Measurements from ENCODE around the gene DSN1. TPM values are rescaled to one million over a fixed set of nuclear protein-coding genes. Genes with fewer than 3 reads are reported as not detected.

The DSN1 gene
- total RNA-seq, 1 donor from 2014 or later, result 7.2 TPM

DNA sequence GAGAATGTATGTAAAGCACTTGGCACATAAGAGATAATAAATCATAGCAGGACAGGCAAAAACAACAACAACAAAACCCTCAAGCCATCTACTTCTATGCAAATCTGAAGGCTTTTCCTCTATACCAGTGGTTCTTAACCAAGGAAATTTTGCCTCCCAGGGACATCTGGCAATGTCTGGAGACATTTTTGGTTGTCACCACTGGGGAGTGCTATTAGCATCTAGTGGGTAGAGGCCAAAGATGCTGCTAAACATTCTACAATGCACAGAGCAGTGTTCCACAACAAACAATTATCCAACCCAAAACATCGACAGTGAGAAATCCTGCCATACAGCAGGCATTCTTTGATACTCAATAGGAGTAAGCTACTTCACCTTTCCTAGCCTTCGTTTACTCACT is 55.9 kb downstream of the DSN1 start:
- ATAC-seq (no peak), DNase-seq (ENCODE audit: low spot score) (no peak)
- intact Hi-C loops (cut with DNase I), result no loop called here

DNA sequence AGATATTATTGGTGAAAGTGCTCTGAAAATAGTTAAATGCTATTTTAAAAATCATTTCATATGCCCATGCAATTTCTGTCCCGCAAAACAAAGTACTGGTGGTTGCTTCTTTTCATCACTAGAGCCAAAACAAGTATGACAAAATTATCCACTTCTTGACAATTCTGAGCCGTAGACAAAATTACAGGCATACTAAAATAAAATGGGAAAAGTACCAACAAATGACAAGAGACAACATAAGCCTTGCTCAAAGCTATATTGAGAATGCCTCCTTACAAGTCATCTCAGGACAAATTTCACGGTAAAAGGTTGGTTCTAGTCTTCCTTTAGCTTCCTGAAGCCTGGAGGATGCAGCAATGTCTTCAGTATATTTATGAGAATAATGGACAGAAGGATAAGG is 56.5 kb downstream of the DSN1 start:
- intact Hi-C loops (cut with DNase I), result no loop called here
- DNase-seq (ENCODE audit: low spot score) (no peak), ATAC-seq (no peak)

DNA sequence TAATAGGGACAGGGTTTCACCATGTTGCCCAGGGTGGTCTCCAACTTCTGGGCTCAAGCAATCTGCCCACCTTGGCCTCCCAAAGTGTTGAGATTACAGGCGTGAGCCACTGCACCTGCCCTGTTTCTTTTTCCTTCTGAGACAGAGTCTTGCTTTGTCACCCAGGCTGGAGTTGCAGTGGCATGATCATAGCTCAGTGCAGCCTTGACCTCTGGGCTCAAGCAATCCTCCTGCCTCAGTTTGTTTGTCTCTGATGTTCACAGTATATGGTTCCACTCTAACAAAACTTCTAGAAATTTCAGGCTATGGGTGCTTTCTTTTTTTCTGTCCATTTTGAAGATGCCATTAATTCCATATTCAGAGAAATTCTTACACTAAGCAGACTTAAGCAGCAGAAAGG is 60.8 kb downstream of the DSN1 start:
- ATAC-seq (no peak), DNase-seq (ENCODE audit: low spot score) (no peak)
- intact Hi-C loops (cut with DNase I), result no loop called here

DNA sequence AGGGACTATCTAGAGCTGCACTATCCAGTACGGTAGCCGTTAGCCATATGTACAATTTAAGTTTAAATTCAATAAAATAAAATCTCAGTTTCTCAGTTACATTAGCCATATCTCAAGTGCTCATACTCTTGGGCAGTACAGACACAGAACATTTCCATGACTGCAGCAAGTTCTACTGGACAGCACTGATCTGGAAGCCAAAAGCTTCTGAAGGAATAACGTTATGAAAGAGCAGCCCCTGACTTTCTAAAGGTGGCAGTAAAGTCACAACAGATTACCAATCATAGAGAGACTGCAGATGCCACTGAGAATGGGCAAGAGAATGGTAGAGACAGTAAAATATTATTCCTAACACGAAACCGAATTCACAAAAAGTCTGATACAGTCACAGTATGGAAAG is 64.4 kb downstream of the DSN1 start:
- no peak for DNase-seq (ENCODE audit: low spot score)
- intact Hi-C loops (cut with DNase I), result no loop called here
- ATAC-seq, result no peak

DNA sequence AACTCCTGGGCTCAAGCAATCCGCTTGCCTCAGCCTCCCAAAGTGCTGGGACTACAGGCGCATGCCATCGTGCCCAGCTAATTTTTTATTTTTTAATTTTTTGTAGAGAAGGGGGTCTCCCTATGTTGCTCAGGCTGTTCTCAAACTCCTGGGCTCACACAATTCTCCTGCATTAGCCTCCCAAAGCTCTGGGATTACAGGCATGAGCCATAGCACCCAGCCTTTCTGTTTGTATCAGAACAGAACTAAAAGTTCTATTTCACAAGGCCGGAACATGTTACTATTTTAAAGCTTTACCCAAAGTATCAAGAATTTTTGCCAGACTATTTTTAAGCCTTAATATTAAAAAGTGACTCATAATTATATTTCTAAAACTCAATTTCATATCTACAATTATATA is 70.0 kb downstream of the DSN1 start:
- intact Hi-C loops (cut with DNase I), result no loop called here
- ATAC-seq (no peak), DNase-seq (ENCODE audit: low spot score) (no peak)

Other genes starting within 250 kb of the DSN1 start
- 709 TPM for gene MYL9, start 232.2 kb downstream of the DSN1 start, total RNA-seq
- 25.3 TPM for gene TGIF2, start 200.2 kb downstream of the DSN1 start, total RNA-seq
- gene RAB5IF, start 168.0 kb downstream of the DSN1 start, total RNA-seq, result 33.1 TPM
- 0.49 TPM for gene SLA2, start 127.6 kb downstream of the DSN1 start, total RNA-seq
- 30.7 TPM for gene NDRG3, start 27.7 kb downstream of the DSN1 start, total RNA-seq
- gene TLDC2, start 102.4 kb upstream of the DSN1 start, total RNA-seq, result 0.31 TPM
- 349 TPM for gene SAMHD1, start 177.9 kb upstream of the DSN1 start, total RNA-seq